ENCODE results near the gene AJAP1.
A peak's percentile ranks its signal among the peaks of the same experiment; 100 is the strongest.

AJAP1 gene

GRCh38 chr1:4734219-4734618, 79.8 kb downstream of the AJAP1 start:
- DNase-seq (ENCODE audit: low read depth): no peak

- no peak for DNase-seq (ENCODE audit: low read depth)
These were observed 80.4 kb downstream of the AJAP1 start for GRCh38 chr1:4734791-4735190.

- no peak for DNase-seq (ENCODE audit: low read depth)
These were observed 81.8 kb downstream of the AJAP1 start for GRCh38 chr1:4736254-4736653.

GRCh38 chr1:4741876-4742423, 87.5 kb downstream of the AJAP1 start:
- no peak for DNase-seq (ENCODE audit: low read depth)

DNA sequence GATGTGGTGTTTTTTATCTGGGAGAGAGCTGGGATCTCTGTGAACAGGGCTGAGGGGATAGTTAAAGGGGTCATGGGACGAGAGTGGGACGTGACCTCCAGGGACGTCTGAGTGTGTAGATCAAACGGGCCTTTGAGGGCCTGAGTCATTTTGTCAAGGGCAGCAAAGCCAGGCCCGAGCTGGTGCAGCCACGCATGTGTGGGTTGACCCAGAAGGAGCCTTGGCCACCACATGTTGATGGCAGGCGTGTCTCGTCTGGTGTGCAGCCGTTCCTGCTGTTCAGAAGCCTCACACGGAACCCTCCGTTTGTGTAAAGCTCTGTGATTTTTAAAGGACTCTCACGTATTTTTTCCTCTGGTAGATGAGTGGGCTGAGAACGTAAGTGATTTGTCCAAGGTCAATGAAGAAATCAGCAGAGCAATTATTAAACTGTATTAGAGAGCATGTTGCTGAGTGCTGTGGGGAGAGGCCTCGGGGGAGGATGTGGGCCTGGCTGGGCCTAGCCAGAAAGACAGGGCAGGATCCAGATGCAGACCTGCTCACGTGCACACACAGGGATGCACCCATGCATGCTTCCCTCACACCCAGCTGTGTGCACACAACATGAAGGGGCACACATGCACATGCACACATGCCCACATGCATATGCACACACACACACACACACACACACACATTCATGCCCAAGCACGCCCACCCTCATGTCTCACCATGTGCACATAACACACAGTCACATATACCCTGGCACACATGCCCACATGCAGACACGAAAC, 89.8 kb downstream of the AJAP1 start:
- no peak for DNase-seq (ENCODE audit: low read depth)

- DNase-seq (ENCODE audit: low read depth): no peak
These were observed 91.2 kb downstream of the AJAP1 start for GRCh38 chr1:4745560-4745959.

DNA sequence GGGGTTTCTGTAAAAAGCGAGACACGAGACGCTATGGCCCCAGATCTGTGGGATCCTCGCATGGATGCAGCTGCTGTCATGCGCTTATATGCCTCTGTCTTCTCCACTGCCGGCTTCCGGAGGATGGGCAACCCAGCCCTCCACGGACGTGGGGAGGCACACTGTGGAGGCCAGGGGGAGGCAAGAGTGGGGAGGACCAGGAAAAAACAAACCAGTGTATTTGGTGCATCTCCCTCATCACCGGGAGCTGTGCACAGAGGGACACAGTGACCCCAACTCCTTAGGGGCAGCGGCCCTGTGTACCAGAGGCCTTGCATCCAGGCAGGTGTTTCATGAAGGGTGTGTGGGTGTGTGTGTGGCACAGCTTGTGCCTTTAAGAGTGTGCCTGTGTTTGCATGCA, 95.0 kb downstream of the AJAP1 start:
- no peak for DNase-seq (ENCODE audit: low read depth)

DNA sequence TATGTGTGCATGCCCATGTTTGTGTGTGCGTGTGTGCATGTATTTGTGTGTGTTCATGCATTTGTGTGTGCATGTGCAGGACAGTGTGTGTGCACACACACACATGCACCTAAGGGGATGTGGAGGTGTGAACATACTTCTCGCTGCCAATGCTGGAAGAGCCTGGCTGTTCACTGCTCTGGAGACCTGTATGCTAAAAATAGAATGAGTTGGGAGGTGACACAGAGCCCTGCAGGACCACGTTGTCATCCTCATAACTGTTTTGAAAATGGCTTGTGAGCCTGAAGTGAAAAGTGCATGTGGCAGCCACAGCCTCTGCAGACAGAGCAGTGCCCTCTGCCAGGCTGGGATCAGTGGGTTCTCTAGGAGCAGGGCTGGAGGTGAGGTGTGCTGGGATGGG, 95.8 kb downstream of the AJAP1 start:
- DNase-seq (ENCODE audit: low read depth): no peak

DNA sequence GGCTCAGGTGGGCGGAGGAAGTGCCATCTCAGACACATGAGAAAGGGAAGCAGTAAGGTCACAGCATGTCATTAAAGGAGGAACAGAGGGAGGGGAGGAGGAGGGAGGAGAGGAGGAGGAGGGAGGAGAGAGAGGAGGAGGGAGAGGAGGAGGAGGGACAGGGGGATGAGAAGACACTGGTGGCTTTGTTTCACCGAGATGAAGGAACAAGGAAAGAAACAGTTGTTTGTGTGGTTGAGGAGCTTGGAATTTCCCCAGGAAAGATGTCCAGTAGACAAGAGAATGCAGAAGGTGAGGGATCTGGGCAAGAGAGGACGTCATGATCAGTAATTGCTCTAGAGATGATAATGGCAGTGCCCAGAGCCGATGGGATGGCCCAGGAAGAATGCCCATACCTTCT, 97.7 kb downstream of the AJAP1 start:
- no peak for DNase-seq (ENCODE audit: low read depth)

DNA sequence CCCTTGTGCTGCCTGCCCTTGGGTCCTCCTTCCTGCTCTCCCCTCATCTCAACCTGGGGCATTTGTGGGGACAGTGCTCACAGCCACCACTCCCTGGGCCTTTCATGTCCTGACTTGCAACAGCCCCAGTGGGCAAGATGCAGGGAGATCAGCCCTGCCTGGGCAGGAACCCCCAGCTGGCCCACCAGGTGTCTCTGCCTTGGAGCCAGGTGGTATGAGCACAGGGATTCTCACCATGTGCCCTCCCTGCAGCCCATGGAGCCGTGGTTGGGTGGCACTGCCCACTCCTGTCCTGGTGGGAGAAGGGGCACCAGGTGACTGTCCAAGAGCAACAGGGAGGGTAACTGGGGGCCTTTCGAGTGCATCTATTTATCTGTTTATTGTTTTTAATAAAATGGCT, 100.4 kb downstream of the AJAP1 start:
- no peak for DNase-seq (ENCODE audit: low read depth)

GRCh38 chr1:4755301-4755845, 101.0 kb downstream of the AJAP1 start:
- DNase-seq (ENCODE audit: low read depth): peak; percentile 42

DNA sequence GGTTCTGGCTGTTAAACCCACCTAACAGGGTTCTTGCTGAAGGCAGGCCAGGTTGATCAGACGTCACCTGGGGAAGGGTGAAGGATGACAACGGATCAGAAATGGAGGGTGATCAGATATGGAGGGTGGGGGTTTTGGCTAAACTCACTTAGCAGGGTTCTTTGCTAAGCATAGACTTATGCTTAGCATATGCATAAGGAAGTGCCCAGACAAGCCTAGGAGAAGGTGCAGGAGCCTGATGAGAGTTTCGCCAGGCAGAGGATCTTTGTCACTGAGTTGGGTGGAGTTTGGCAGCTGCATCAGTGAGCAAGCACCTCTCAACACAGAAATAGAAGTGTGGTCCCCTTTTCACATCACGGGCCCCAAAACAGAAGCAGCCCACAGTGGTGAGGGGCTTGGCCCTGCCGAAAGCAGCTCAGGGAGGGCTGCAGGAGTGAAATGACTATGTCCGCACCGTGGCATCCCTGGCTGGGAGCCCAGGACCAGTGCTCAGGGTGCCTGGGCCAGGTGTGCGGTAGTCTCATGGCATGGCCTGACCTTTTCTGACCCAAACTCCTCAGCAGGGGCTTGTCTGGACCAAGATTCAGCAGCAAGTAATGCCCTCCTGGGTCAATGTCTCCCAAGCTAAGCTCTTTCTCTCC, 101.6 kb downstream of the AJAP1 start:
- DNase-seq (ENCODE audit: low read depth): no peak

- DNase-seq (ENCODE audit: low read depth): no peak
These were observed 102.6 kb downstream of the AJAP1 start for GRCh38 chr1:4756851-4757580.

GRCh38 chr1:4759671-4760070, 105.3 kb downstream of the AJAP1 start:
- no peak for DNase-seq (ENCODE audit: low read depth)

GRCh38 chr1:4760088-4760487, 105.7 kb downstream of the AJAP1 start:
- DNase-seq (ENCODE audit: low read depth): no peak

GRCh38 chr1:4761324-4761723, 106.9 kb downstream of the AJAP1 start:
- no peak for DNase-seq (ENCODE audit: low read depth)

DNA sequence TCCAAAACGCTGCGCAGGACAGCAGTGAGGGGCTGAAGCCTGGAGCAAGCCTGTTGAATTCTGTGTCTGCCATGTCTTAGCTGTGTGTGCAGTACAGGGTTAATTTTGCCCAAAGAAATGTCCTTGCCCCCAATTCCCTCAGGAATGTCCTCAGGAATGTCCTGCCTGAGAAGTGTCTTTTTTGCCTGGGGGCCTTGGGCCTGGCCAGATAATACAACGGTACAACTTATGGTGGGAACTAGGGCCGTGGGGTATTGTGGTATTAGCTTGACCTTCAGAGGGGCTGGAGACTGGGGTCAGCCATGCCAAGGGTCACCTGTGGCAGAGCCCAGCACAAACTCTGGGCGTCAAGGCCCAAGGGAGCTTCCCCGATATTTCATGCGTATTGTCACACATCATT, 107.7 kb downstream of the AJAP1 start:
- no peak for DNase-seq (ENCODE audit: low read depth)

- DNase-seq (ENCODE audit: low read depth): no peak
These were observed 112.9 kb downstream of the AJAP1 start for GRCh38 chr1:4767308-4767707.

DNA sequence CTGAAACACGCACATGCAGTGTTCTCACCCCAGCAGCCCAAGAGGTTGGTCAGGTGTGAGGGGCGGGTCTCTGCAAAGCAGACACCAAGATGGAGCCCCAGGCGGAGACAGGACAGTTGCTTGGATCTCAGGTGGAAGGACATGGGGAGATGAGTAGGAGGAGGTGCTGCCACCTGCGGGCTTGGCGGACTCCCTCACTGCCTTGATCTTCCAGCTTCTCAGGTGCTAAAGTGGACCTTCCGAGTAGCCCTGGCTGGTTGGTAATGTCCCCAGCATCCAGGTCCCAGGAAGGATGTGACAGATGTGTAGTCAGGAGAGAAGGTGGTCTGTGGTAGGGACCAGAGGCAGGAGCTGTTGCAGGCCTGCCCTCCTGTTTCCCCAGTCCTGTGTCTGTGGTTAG, 114.1 kb downstream of the AJAP1 start:
- DNase-seq (ENCODE audit: low read depth): no peak

DNA sequence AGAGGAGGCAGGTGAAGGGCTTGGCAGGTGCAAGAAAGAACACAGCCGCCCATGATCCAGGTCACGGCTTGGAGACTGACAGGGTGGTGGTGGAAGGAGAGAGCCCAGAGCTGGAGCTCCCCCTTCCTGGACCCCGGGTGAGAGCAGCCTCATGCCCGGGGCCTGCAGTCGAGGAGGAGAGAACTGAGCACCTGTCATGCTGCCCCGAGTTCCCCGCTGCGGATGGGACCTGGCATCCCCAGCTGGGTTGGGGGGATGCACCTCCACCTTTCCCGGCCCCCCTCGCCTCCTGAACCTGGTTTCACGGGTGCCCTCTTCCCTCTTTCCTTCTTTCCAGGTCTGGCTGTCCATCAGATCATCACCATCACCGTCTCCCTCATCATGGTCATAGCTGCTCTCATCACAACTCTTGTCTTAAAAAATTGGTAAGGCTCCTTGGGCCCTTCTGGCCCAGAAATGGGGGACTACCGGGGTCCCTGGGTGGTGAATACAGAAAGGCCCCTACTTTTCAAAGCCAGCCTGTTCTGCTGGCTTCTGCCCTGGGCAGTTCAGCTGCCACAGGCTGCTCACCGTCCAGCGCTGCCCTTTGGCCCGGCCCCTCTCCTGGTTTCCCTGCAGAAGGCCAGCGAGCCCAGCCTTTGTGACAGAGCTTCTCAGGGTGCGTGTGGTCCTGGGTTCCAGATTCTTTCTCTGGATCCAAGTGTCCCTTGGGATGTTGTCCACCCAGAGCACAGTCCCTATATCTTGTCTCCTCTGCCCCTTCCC, 115.3 kb downstream of the AJAP1 start:
- DNase-seq (ENCODE audit: low read depth): no peak

GRCh38 chr1:4770713-4771112, 116.3 kb downstream of the AJAP1 start:
- no peak for DNase-seq (ENCODE audit: low read depth)

- DNase-seq (ENCODE audit: low read depth): no peak
These were observed 116.9 kb downstream of the AJAP1 start for GRCh38 chr1:4771267-4771666.
